ENCODE results near the gene VANGL2. TPM values are rescaled to one million over a fixed set of nuclear protein-coding genes. Genes with fewer than 3 reads are reported as not detected.

Gene VANGL2
- total and polyA plus RNA-seq, 2 of the 8 experiments (the other 6 are each of a cell fraction or from before 2014, with no cell fraction given): 62.5 to 118 TPM

GRCh38 chr1:160370561-160371345 is 29.6 kb upstream of the VANGL2 start:
- Histone ChIP-seq H3K4ac (replicated peaks; ENCODE audit: insufficient read length, low read depth, low read length) (no peak overlapping the region), H2AK5ac (ENCODE audit: low read depth, low read length) (no peak overlapping the region), H3K18ac (ENCODE audit: extremely low read depth, low read length) (no peak overlapping the region), H4K5ac (ENCODE audit: insufficient read length, low read depth, low read length) (no peak overlapping the region), H3K36me3 (ENCODE audit: control insufficient read depth in 2 of 4, insufficient read depth in 4 of 4, low read length in 3 of 4) (no peaks in the 10 kb centered on the region), H3K27me3 (replicated peaks in 1 of 4; ENCODE audit: control insufficient read depth in 3 of 4, extremely low read depth in 1 of 4, insufficient read depth in 3 of 4, low read length in 3 of 4) (no peaks in the 10 kb centered on the region), H4K20me1 (replicated peaks in 1 of 2; ENCODE audit: control insufficient read depth in 1 of 2, insufficient read depth in 2 of 2, low read length in 2 of 2) (no peaks in the 10 kb centered on the region), H3K9ac (replicated peaks in 1 of 4; ENCODE audit: extremely low read depth in 1 of 4, low read depth in 3 of 4, low read length in 3 of 4) (no peak overlapping the region), H4K91ac (replicated peaks; ENCODE audit: insufficient read length, low read length) (no peak overlapping the region), H3K14ac (ENCODE audit: insufficient read length) (no peak overlapping the region), H2BK120ac (replicated peaks; ENCODE audit: low read depth, low read length) (no peak overlapping the region), H3K79me2 (ENCODE audit: control insufficient read depth in 1 of 2, insufficient read depth in 2 of 2, low read length in 2 of 2) (no peaks in the 10 kb centered on the region), H3K56ac (replicated peaks; ENCODE audit: insufficient read length, low read depth, low read length) (no peak overlapping the region), H2BK5ac (ENCODE audit: low read depth, low read length) (no peak overlapping the region), H2BK20ac (ENCODE audit: low read length) (no peak overlapping the region), H3K23ac (ENCODE audit: insufficient read length) (no peak overlapping the region), H3K9me3 (ENCODE audit: insufficient read depth in 2 of 2, low read depth in 1 of 2, low read length in 1 of 2) (no peaks in the 10 kb centered on the region), H3K23me2 (ENCODE audit: low read depth, low read length) (no peaks in the 10 kb centered on the region), H3K4me3 (ENCODE audit: extremely low read depth in 1 of 4, insufficient read depth in 2 of 4, low read depth in 3 of 4, low read length in 4 of 4) (no peak overlapping the region), H2BK12ac (ENCODE audit: low read depth, low read length) (no peak overlapping the region), H3K4me2 (ENCODE audit: insufficient read depth in 1 of 2, low read depth in 2 of 2, low read length in 2 of 2) (no peak overlapping the region), H3K27ac (ENCODE audit: low read depth, low read length) (no peak overlapping the region), H2AFZ (ENCODE audit: low read length) (no peak overlapping the region), H2BK15ac (ENCODE audit: low read length) (0 out of 2 replicates have a peak overlapping the region, but pooled peaks have one; percentile 46), H3K4me1 (replicated peaks in 1 of 4; ENCODE audit: control insufficient read depth in 3 of 4, insufficient read depth in 4 of 4, low read length in 3 of 4) (peaks cover 8 to 17% (median 12%) of the 10 kb centered on the region in 4 experiments), H3K79me1 (ENCODE audit: low read depth, low read length) (no peaks in the 10 kb centered on the region), H4K8ac (ENCODE audit: extremely low read depth, insufficient read depth, low read length) (peak overlapping the region; percentile 15; the same call in 1 of the 2 replicates)
- 92% methylated on average over 33 of the region's 42 CpGs; no CpG with 5 or more reads in 1 of the 2 experiments for WGBS, 2 experiments (ENCODE audit: extremely low coverage in 1 of 2, insufficient coverage in 1 of 2, insufficient read length in 1 of 2, insufficient replicate concordance in 2 of 2, low coverage in 1 of 2, low lambda C conversion rate in 2 of 2, missing lambda C conversion rate in 1 of 2)
- ChIA-PET CTCF (ENCODE audit: partially characterized antibody) (interaction anchor here (0.8 to 15.1 kb wide), 4 partner anchors 15 to 79 kb away, joined by 3 to 683 read pairs (median 13); partner anchors contain the start of genes NCSTN and NHLH1), POLR2A (ENCODE audit: partially characterized antibody) (interaction anchor here (1.1 to 11.6 kb wide), 4 partner anchors 12 to 126 kb away, joined by 3 to 244 read pairs (median 4); partner anchors contain the start of genes NHLH1 and VANGL2)
- no peak for TF ChIP-seq POLR2A (IDR thresholded peaks at IDR 0.05; ENCODE audit: control extremely low read depth in 1 of 2, low read depth in 2 of 2, low read length in 2 of 2)
- TF ChIP-seq SAP30 (IDR thresholded peaks at IDR 0.05; ENCODE audit: insufficient read depth, insufficient replicate concordance, low read length): no peak
- no peak for TF ChIP-seq TAF1 (IDR thresholded peaks at IDR 0.05; ENCODE audit: low read depth, low read length)
- no peak for TF ChIP-seq CBX5 (IDR thresholded peaks at IDR 0.05; ENCODE audit: low read depth, low read length)
- TF ChIP-seq FOSL1 (IDR thresholded peaks at IDR 0.05; ENCODE audit: insufficient read depth, low read depth, low read length): no peak
- no peak for TF ChIP-seq RNF2 (IDR thresholded peaks at IDR 0.05; ENCODE audit: borderline replicate concordance, low read depth, low read length, missing control alignments, poor library complexity, severe bottlenecking)
- TF ChIP-seq SP2 (IDR thresholded peaks at IDR 0.05; ENCODE audit: low read length): no peak
- TF ChIP-seq HDAC2 (IDR thresholded peaks at IDR 0.05; ENCODE audit: borderline replicate concordance in 1 of 2, low read depth in 2 of 2, low read length in 2 of 2): no peak
- TF ChIP-seq, protein P1, sequence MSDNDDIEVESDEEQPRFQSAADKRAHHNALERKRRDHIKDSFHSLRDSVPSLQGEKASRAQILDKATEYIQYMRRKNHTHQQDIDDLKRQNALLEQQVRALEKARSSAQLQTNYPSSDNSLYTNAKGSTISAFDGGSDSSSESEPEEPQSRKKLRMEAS (IDR thresholded peaks at IDR 0.05): no peak
- TF ChIP-seq SP4 (IDR thresholded peaks at IDR 0.05; ENCODE audit: low read length): no peak
- no peak for FAIRE-seq
- DNase-seq (ENCODE audit: low read depth in 1 of 2, low spot score in 2 of 2): no peak
